Naive thymus-derived CD8-positive, alpha-beta T cell (primary cell): ENCODE data around the gene DCDC2C. TPM values are rescaled to one million over a fixed set of nuclear protein-coding genes. Genes with fewer than 3 reads are reported as not detected.
"Not testable (repeated sequence)": the region's sequence is repeated elsewhere in the genome, so short reads cannot be mapped to it uniquely, and the experiment has no call there.

ENCODE experiments used
- ATAC-seq, 2 donors: fragments of 150-1000 bp; cut with Tn5 transposase in 1 of 2; sonication (Bioruptor Pico), chemical (Tn5 transposase) in 1 of 2; 1 replicate in 1 of 2; 2 replicates in 1 of 2; pipeline ENCODE4 v1.10.0; 2021; ENCODE audit warnings: mild to moderate bottlenecking in 2 of 2, moderate library complexity in 2 of 2
- POLR2A ChIA-PET: fragments of 350-600 bp; sonication (Branson Sonifier 250); formaldehyde crosslinking; loops from one replicate; lab custom pipeline; 2021; ENCODE audit warnings: antibody characterized with exemption; lab: Charles Lee
- DNase-seq, 10 donors: peaks; one replicate each; pipeline versions ENCODE4 v3.0.0 to v3.0.0-alpha.2; 2020 to 2022
- H3K27ac Mint-ChIP-seq, 10 donors: one replicate each; pipeline ENCODE4 v1.8.0; 2020 to 2022; ENCODE audit warnings: mild to moderate bottlenecking in 10 of 10, mixed read lengths in 10 of 10, moderate library complexity in 4 of 10, inconsistent platforms in 1 of 10
- H3K27me3 Mint-ChIP-seq, 5 donors: one replicate each; pipeline ENCODE4 v1.8.0; 2021 to 2022; ENCODE audit warnings: mixed read lengths in 5 of 5
- H3K36me3 Mint-ChIP-seq, 3 donors: one replicate each; pipeline ENCODE4 v1.8.0; 2020 to 2022; ENCODE audit warnings: mixed read lengths in 3 of 3, mild to moderate bottlenecking in 2 of 3, inconsistent platforms in 1 of 3
- H3K4me1 Mint-ChIP-seq, 4 donors: one replicate each; pipeline ENCODE4 v1.8.0; 2021 to 2022; ENCODE audit warnings: mixed read lengths in 4 of 4
- H3K4me3 Mint-ChIP-seq, 10 donors: one replicate each; pipeline ENCODE4 v1.8.0; 2020 to 2022; ENCODE audit warnings: mild to moderate bottlenecking in 10 of 10, mixed read lengths in 10 of 10, moderate library complexity in 6 of 10, inconsistent platforms in 1 of 10
- H3K9me3 Mint-ChIP-seq, 9 donors: one replicate each; pipeline ENCODE4 v1.8.0; 2020 to 2022; ENCODE audit warnings: mixed read lengths in 9 of 9, mild to moderate bottlenecking in 3 of 9, inconsistent platforms in 1 of 9, moderate library complexity in 1 of 9
- polyA plus RNA-seq, 3 donors: library from polyadenylated mRNA; unstranded; fragments of 300-500 nt; fragmentation: Illumina TruSeq; gene quantifications; one replicate each; pipeline ENCODE4 v1.2.3, GENCODE V29; 2021
- total RNA-seq, 8 experiments: library from RNA in 2 of 8; stranded (reverse) in 2 of 8; gene quantifications; one replicate each; pipeline ENCODE4 v1.2.3 and lab custom pipeline; 2021 to 2026

Gene DCDC2C
- total and polyA plus RNA-seq, 5 experiments from 2014 or later = not detected

- Mint-ChIP-seq H3K27ac (no peak overlapping the region), H3K9me3 (peaks cover 0 to 17% (median 5%) of the 10 kb centered on the region in 9 donors), H3K27me3 (peaks cover 7 to 54% (median 22%) of the 10 kb centered on the region in 5 donors), H3K4me1 (no peaks in the 10 kb centered on the region), H3K36me3 (peaks cover 0 to 5% (median 0%) of the 10 kb centered on the region in 3 donors), H3K4me3 (no peak overlapping the region)
- no peak for DNase-seq
- no peak for ATAC-seq
- POLR2A ChIA-PET = no interaction called here
Measured at GRCh38 chr2:3805201-3805939, 102.0 kb downstream of the DCDC2C start.

- no peak for ATAC-seq
- no peak for DNase-seq
- POLR2A ChIA-PET = no interaction called here
- peaks cover 0 to 23% (median 5%) of the 10 kb centered on the region in 9 donors for H3K9me3 Mint-ChIP-seq
- peaks cover 0 to 5% (median 0%) of the 10 kb centered on the region in 3 donors for H3K36me3 Mint-ChIP-seq
- no peak overlapping the region for H3K4me3 Mint-ChIP-seq
- peaks cover 7 to 46% (median 22%) of the 10 kb centered on the region in 5 donors for H3K27me3 Mint-ChIP-seq
- H3K27ac Mint-ChIP-seq = no peak overlapping the region
- no peaks in the 10 kb centered on the region for H3K4me1 Mint-ChIP-seq
Measured at GRCh38 chr2:3806168-3806567, 102.8 kb downstream of the DCDC2C start.

GRCh38 chr2:3806730-3807129 lies 103.4 kb downstream of the DCDC2C start:
- Mint-ChIP-seq H3K36me3 (peaks cover 0 to 5% (median 0%) of the 10 kb centered on the region in 3 donors), H3K27me3 (peaks cover 6 to 40% (median 22%) of the 10 kb centered on the region in 5 donors), H3K4me3 (no peak overlapping the region), H3K4me1 (no peaks in the 10 kb centered on the region), H3K9me3 (peaks cover 0 to 27% (median 5%) of the 10 kb centered on the region in 9 donors), H3K27ac (no peak overlapping the region)
- POLR2A ChIA-PET = no interaction called here
- DNase-seq (no peak), ATAC-seq (no peak)

GRCh38 chr2:3807853-3808252 lies 104.5 kb downstream of the DCDC2C start:
- no peak for ATAC-seq

GRCh38 chr2:3814706-3815245 lies 111.4 kb downstream of the DCDC2C start:
- Mint-ChIP-seq H3K27ac (no peak overlapping the region), H3K4me1 (no peaks in the 10 kb centered on the region), H3K9me3 (peaks cover 6 to 35% (median 17%) of the 10 kb centered on the region in 9 donors), H3K27me3 (peaks cover 6 to 21% (median 9%) of the 10 kb centered on the region in 5 donors), H3K4me3 (no peak overlapping the region), H3K36me3 (peaks cover 0 to 9% (median 0%) of the 10 kb centered on the region in 3 donors)
- ATAC-seq (no peak), DNase-seq (no peak)
- POLR2A ChIA-PET = no interaction called here

More at GRCh38 chr2:3807853-3808252, 104.5 kb downstream of the DCDC2C start:
- Mint-ChIP-seq H3K4me3 (no peak overlapping the region), H3K27ac (no peak overlapping the region), H3K27me3 (peaks cover 4 to 33% (median 20%) of the 10 kb centered on the region in 5 donors), H3K36me3 (peaks cover 0 to 14% (median 0%) of the 10 kb centered on the region in 3 donors), H3K4me1 (no peaks in the 10 kb centered on the region), H3K9me3 (peaks cover 0 to 36% (median 11%) of the 10 kb centered on the region in 9 donors)
- POLR2A ChIA-PET = no interaction called here
- no peak for DNase-seq

- H3K36me3 Mint-ChIP-seq, H3K4me1 Mint-ChIP-seq, ATAC-seq, DNase-seq, H3K4me3 Mint-ChIP-seq, H3K27ac Mint-ChIP-seq, POLR2A ChIA-PET: not testable (repeated sequence)
- Mint-ChIP-seq H3K9me3 (peaks cover 8 to 37% (median 21%) of the 10 kb centered on the region in 9 donors), H3K27me3 (peaks cover 6 to 21% (median 9%) of the 10 kb centered on the region in 5 donors)
Measured at GRCh38 chr2:3817144-3817543, 113.8 kb downstream of the DCDC2C start.

GRCh38 chr2:3823748-3824147 lies 120.4 kb downstream of the DCDC2C start:
- Mint-ChIP-seq H3K27ac (no peak overlapping the region), H3K4me3 (no peak overlapping the region), H3K4me1 (no peaks in the 10 kb centered on the region), H3K36me3 (peaks cover 0 to 7% (median 0%) of the 10 kb centered on the region in 3 donors), H3K27me3 (peaks cover 0 to 10% (median 4%) of the 10 kb centered on the region in 5 donors), H3K9me3 (peaks cover 7 to 36% (median 18%) of the 10 kb centered on the region in 9 donors)
- POLR2A ChIA-PET = no interaction called here
- DNase-seq (no peak), ATAC-seq (no peak)

- Mint-ChIP-seq H3K4me1 (no peaks in the 10 kb centered on the region), H3K27ac (no peak overlapping the region), H3K9me3 (peaks cover 2 to 13% (median 3%) of the 10 kb centered on the region in 9 donors), H3K36me3 (peaks cover 0 to 8% (median 0%) of the 10 kb centered on the region in 3 donors), H3K27me3 (peaks cover 0 to 30% (median 15%) of the 10 kb centered on the region in 5 donors), H3K4me3 (no peak overlapping the region)
- no peak for DNase-seq
- POLR2A ChIA-PET = no interaction called here
- ATAC-seq = no peak
Measured at GRCh38 chr2:3827673-3828575, 124.5 kb downstream of the DCDC2C start.

- no peak overlapping the region for H3K27ac Mint-ChIP-seq
- peaks cover 0 to 9% (median 0%) of the 10 kb centered on the region in 9 donors for H3K9me3 Mint-ChIP-seq
- peaks cover 0 to 4% (median 0%) of the 10 kb centered on the region in 3 donors for H3K36me3 Mint-ChIP-seq
- no peaks in the 10 kb centered on the region for H3K4me1 Mint-ChIP-seq
- ATAC-seq = no peak
- H3K4me3 Mint-ChIP-seq = no peak overlapping the region
- POLR2A ChIA-PET = no interaction called here
- DNase-seq = no peak
- H3K27me3 Mint-ChIP-seq = peaks cover 0 to 46% (median 15%) of the 10 kb centered on the region in 5 donors
Measured at GRCh38 chr2:3830796-3831195, 127.4 kb downstream of the DCDC2C start.

- Mint-ChIP-seq H3K9me3 (peaks cover 0 to 28% (median 0%) of the 10 kb centered on the region in 9 donors), H3K4me3 (no peak overlapping the region), H3K27ac (no peak overlapping the region), H3K27me3 (peaks cover 0 to 25% (median 4%) of the 10 kb centered on the region in 5 donors), H3K36me3 (peaks cover 0 to 4% (median 0%) of the 10 kb centered on the region in 3 donors), H3K4me1 (peaks cover 0 to 2% (median 0%) of the 10 kb centered on the region in 4 donors)
- DNase-seq = no peak
- no peak for ATAC-seq
- POLR2A ChIA-PET = no interaction called here
Measured at GRCh38 chr2:3837086-3837485, 133.7 kb downstream of the DCDC2C start.

GRCh38 chr2:3838348-3838747 lies 135.0 kb downstream of the DCDC2C start:
- no peak for DNase-seq
- H3K9me3 Mint-ChIP-seq = peaks cover 0 to 20% (median 2%) of the 10 kb centered on the region in 9 donors
- peaks cover 0 to 2% (median 0%) of the 10 kb centered on the region in 4 donors for H3K4me1 Mint-ChIP-seq
- no peak overlapping the region for H3K27ac Mint-ChIP-seq
- H3K27me3 Mint-ChIP-seq = peaks cover 0 to 17% (median 9%) of the 10 kb centered on the region in 5 donors
- no peak overlapping the region for H3K4me3 Mint-ChIP-seq
- no peak for ATAC-seq
- no peaks in the 10 kb centered on the region for H3K36me3 Mint-ChIP-seq
- POLR2A ChIA-PET = no interaction called here

GRCh38 chr2:3839476-3839875 lies 136.1 kb downstream of the DCDC2C start:
- Mint-ChIP-seq H3K27ac (no peak overlapping the region), H3K36me3 (no peaks in the 10 kb centered on the region), H3K4me1 (peaks cover 0 to 2% (median 0%) of the 10 kb centered on the region in 4 donors), H3K27me3 (peaks cover 0 to 22% (median 2%) of the 10 kb centered on the region in 5 donors), H3K4me3 (no peak overlapping the region), H3K9me3 (peaks cover 0 to 24% (median 4%) of the 10 kb centered on the region in 9 donors)
- POLR2A ChIA-PET = no interaction called here
- DNase-seq (no peak), ATAC-seq (no peak)
